ENCODE measurements around the gene CSNK1A1.

DNA sequence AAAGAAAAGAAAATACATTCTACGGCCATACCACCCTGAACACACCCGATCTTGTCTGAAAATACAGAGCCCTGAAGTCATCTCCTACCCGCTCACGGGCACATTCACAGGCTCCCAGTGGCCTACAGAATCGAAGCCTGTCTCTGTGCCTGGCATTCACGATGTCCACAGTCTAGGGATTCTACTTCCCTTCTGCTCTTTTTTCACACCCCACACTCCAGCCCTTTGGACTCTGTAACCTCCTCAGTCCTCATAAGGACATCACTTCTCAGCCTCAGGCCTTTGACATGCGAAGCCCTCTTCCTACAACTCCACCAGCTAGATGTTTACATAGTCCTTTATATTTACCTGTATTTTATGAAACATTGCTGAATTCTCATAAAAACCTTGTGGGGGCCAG lies 77.8 kb downstream of the CSNK1A1 start:
- no peak for TF ChIP-seq EZH2 (IDR thresholded peaks at IDR 0.05; ENCODE audit: low read depth)
- TF ChIP-seq, protein P1, sequence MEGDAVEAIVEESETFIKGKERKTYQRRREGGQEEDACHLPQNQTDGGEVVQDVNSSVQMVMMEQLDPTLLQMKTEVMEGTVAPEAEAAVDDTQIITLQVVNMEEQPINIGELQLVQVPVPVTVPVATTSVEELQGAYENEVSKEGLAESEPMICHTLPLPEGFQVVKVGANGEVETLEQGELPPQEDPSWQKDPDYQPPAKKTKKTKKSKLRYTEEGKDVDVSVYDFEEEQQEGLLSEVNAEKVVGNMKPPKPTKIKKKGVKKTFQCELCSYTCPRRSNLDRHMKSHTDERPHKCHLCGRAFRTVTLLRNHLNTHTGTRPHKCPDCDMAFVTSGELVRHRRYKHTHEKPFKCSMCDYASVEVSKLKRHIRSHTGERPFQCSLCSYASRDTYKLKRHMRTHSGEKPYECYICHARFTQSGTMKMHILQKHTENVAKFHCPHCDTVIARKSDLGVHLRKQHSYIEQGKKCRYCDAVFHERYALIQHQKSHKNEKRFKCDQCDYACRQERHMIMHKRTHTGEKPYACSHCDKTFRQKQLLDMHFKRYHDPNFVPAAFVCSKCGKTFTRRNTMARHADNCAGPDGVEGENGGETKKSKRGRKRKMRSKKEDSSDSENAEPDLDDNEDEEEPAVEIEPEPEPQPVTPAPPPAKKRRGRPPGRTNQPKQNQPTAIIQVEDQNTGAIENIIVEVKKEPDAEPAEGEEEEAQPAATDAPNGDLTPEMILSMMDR (conservative IDR thresholded peaks at IDR 0.05), result no peak
